ENCODE measurements around the gene TRIM36. TPM values are rescaled to one million over a fixed set of nuclear protein-coding genes. Genes with fewer than 3 reads are reported as not detected.

The TRIM36 gene
- total and polyA plus RNA-seq, 5 donors from 2014 or later, result not detected

DNA sequence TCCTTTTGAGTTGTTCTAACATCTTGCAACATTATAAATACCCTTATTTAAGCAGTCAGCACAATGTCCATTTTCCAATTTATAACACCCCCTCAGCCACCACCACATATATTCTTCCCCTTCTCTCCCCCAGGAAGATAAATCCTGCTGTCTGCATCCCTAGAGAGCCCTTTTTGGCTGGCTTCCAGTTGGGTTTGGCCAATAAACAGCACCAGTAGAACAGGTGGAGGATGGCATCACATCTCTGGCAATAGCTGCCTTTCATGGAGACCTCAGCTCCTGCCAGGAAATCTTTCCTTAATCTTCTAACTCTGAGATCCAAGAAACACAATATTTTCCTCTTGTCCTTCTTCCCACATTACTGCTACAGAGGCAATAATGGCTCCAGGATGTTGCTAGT is 53.7 kb downstream of the TRIM36 start:
- H3K27ac Mint-ChIP-seq, result peak overlapping the region in 1 of 3 donors; percentile 45
- peaks cover 17% of the 10 kb centered on the region for H3K27me3 Mint-ChIP-seq
- Histone ChIP-seq H3K27me3 (ENCODE audit: control insufficient read depth, insufficient read depth, low read length) (peaks cover 4% of the 10 kb centered on the region), H3K27ac (ENCODE audit: insufficient read depth, low read length, poor library complexity, severe bottlenecking) (no peak overlapping the region), H3K9me3 (ENCODE audit: control insufficient read depth in 2 of 2, low read length in 2 of 2) (no peaks in the 10 kb centered on the region), H3K36me3 (ENCODE audit: control insufficient read depth, insufficient read depth, low read length) (no peaks in the 10 kb centered on the region), H3K4me3 (ENCODE audit: low read depth, low read length) (no peak overlapping the region), H3K4me1 (ENCODE audit: control insufficient read depth, insufficient read depth, low read length, poor library complexity, severe bottlenecking) (no peaks in the 10 kb centered on the region)
- H3K4me1 Mint-ChIP-seq, result no peaks in the 10 kb centered on the region
- no peak for ATAC-seq (ENCODE audit: low read depth in 2 of 2)
- H3K36me3 Mint-ChIP-seq, result no peaks in the 10 kb centered on the region
- peaks cover 0 to 12% (median 4%) of the 10 kb centered on the region in 7 donors for H3K9me3 Mint-ChIP-seq
- H3K4me3 Mint-ChIP-seq, result no peak overlapping the region
- no peak for DNase-seq

DNA sequence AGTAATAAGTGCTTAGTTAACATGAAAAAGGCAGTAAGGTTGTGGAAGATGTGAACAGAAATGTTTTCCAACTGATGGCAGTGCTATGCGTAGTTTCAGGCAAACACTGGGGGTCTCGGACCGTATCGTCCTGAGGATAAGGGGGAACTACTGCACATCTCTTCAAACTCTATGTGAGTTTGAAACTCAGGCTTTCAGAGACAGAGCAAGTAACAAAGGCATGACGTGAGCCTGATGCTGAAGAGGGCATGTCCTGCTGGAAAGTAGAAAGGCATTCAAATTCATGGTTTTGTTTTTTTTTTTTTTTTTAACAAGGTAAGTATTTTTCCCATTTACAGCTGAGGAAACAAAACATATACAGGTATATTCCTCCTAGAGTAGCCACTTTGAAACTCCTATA is 59.9 kb downstream of the TRIM36 start:
- Mint-ChIP-seq H3K36me3 (no peaks in the 10 kb centered on the region), H3K27me3 (peaks cover 32% of the 10 kb centered on the region), H3K4me1 (no peaks in the 10 kb centered on the region), H3K27ac (no peak overlapping the region), H3K4me3 (no peak overlapping the region), H3K9me3 (peaks cover 0 to 4% (median 0%) of the 10 kb centered on the region in 7 donors)
- Histone ChIP-seq H3K36me3 (ENCODE audit: control insufficient read depth, insufficient read depth, low read length) (no peaks in the 10 kb centered on the region), H3K27ac (ENCODE audit: insufficient read depth, low read length, poor library complexity, severe bottlenecking) (no peak overlapping the region), H3K4me1 (ENCODE audit: control insufficient read depth, insufficient read depth, low read length, poor library complexity, severe bottlenecking) (no peaks in the 10 kb centered on the region), H3K27me3 (ENCODE audit: control insufficient read depth, insufficient read depth, low read length) (peaks cover 9% of the 10 kb centered on the region), H3K4me3 (ENCODE audit: low read depth, low read length) (no peak overlapping the region), H3K9me3 (ENCODE audit: control insufficient read depth in 2 of 2, low read length in 2 of 2) (no peaks in the 10 kb centered on the region)
- DNase-seq (no peak), ATAC-seq (ENCODE audit: low read depth in 2 of 2) (no peak)

DNA sequence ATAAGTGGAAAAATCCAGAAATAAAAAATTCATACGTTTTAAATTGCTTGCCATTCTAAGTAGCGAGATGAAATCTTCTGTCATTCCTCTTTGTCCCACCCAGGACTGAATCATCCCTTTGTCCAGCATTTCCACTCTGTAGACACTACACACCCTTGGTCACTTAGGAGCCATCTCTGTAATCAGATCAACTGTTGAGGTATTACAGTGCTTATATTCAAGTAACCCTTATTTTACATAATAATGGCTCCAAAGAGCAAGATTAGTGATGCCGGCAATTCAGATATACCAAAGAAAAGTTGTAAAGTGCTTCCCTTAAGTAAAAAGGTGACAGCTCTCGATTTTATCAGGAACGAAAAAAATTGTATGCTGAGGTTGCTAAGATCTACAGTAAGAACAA is 60.4 kb downstream of the TRIM36 start:
- Mint-ChIP-seq H3K4me3 (no peak overlapping the region), H3K27ac (no peak overlapping the region), H3K27me3 (peaks cover 32% of the 10 kb centered on the region), H3K4me1 (no peaks in the 10 kb centered on the region), H3K36me3 (no peaks in the 10 kb centered on the region), H3K9me3 (peaks cover 0 to 4% (median 0%) of the 10 kb centered on the region in 7 donors)
- Histone ChIP-seq H3K27ac (ENCODE audit: insufficient read depth, low read length, poor library complexity, severe bottlenecking) (no peak overlapping the region), H3K4me1 (ENCODE audit: control insufficient read depth, insufficient read depth, low read length, poor library complexity, severe bottlenecking) (no peaks in the 10 kb centered on the region), H3K9me3 (ENCODE audit: control insufficient read depth in 2 of 2, low read length in 2 of 2) (no peaks in the 10 kb centered on the region), H3K4me3 (ENCODE audit: low read depth, low read length) (no peak overlapping the region), H3K27me3 (ENCODE audit: control insufficient read depth, insufficient read depth, low read length) (peaks cover 10% of the 10 kb centered on the region), H3K36me3 (ENCODE audit: control insufficient read depth, insufficient read depth, low read length) (no peaks in the 10 kb centered on the region)
- ATAC-seq (ENCODE audit: low read depth in 2 of 2) (no peak), DNase-seq (no peak)

DNA sequence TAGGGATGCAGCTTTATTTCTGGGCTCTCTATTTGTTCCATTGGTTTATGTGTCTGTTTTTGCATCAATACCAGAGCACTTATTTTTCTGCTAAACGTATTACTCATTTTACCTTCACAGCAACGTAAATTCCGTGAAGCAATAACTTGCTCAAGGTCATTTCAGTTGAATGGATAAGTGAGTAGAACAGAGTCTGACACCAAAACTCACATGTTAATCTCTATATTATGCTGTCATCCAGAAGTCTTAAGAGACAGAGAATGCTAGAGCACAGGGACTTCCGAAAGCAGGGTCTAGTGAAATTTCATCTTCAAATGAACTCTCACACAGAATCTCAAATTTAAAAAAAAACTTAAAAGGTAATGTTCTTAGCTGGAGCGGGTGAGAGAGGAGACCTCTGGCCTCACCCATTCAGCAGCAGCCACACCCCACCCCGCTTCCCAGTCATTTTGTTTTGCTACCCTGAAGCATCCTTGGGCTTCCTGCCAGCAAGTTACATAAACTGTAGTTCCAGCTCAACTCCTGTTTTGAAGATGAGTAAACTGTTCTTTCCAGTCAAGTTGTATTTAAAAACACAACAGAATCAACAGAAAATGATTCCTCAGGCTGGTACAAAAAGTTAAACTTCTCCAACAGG is 69.3 kb downstream of the TRIM36 start:
- DNase-seq, result no peak
- Histone ChIP-seq H3K36me3 (ENCODE audit: control insufficient read depth, insufficient read depth, low read length) (no peaks in the 10 kb centered on the region), H3K4me3 (ENCODE audit: low read depth, low read length) (no peak overlapping the region), H3K9me3 (ENCODE audit: control insufficient read depth in 2 of 2, low read length in 2 of 2) (no peaks in the 10 kb centered on the region), H3K27ac (ENCODE audit: insufficient read depth, low read length, poor library complexity, severe bottlenecking) (no peak overlapping the region), H3K27me3 (ENCODE audit: control insufficient read depth, insufficient read depth, low read length) (peaks cover 8% of the 10 kb centered on the region), H3K4me1 (ENCODE audit: control insufficient read depth, insufficient read depth, low read length, poor library complexity, severe bottlenecking) (no peaks in the 10 kb centered on the region)
- Mint-ChIP-seq H3K4me3 (no peak overlapping the region), H3K4me1 (no peaks in the 10 kb centered on the region), H3K9me3 (no peaks in the 10 kb centered on the region), H3K36me3 (no peaks in the 10 kb centered on the region), H3K27ac (no peak overlapping the region), H3K27me3 (peaks cover 21% of the 10 kb centered on the region)
- ATAC-seq (ENCODE audit: low read depth in 2 of 2), result no peak

DNA sequence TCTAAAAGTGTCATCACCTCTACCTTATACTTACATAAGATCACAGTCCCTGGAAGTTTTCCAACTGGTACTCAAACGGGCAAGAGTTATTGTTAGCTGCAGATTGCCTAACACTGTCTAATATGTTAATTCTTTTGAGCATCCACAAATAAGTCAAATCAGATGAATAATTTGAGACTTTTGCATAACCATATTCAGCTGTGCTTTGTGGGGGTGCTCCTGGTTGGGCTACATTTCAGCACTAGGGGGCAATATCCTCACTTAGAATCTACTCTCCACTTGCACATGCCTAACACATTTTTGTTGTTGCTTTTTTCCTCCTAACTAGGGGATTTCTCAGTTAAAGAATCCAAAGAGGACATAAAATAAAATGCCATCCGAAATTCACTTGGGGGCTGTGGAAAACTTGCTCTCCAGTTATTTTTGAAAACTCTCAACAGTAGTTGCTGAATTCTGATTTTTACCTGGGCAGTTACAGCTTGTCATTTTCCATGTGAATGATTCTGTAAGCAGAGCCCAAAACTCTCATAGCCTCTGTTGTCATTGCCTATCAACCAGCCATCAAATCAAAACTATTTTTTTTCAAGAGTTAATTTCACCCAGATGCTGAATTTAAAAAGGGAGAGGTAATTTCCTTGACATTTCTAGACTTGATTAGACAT is 71.5 kb downstream of the TRIM36 start:
- no peaks in the 10 kb centered on the region for H3K36me3 ChIP-seq (ENCODE audit: control insufficient read depth, insufficient read depth, low read length)
- Mint-ChIP-seq H3K4me3 (no peak overlapping the region), H3K27ac (no peak overlapping the region), H3K9me3 (no peaks in the 10 kb centered on the region), H3K27me3 (peaks cover 26% of the 10 kb centered on the region), H3K36me3 (no peaks in the 10 kb centered on the region), H3K4me1 (no peaks in the 10 kb centered on the region)
- no peaks in the 10 kb centered on the region for H3K9me3 ChIP-seq (ENCODE audit: control insufficient read depth in 2 of 2, low read length in 2 of 2)
- DNase-seq (peak in 2 of 3 donors; percentile 26 to 47), ATAC-seq (ENCODE audit: low read depth in 2 of 2) (no peak)
- H3K4me3 ChIP-seq (ENCODE audit: low read depth, low read length), result no peak overlapping the region
- H3K4me1 ChIP-seq (ENCODE audit: control insufficient read depth, insufficient read depth, low read length, poor library complexity, severe bottlenecking), result no peaks in the 10 kb centered on the region
- no peak overlapping the region for H3K27ac ChIP-seq (ENCODE audit: insufficient read depth, low read length, poor library complexity, severe bottlenecking)
- H3K27me3 ChIP-seq (ENCODE audit: control insufficient read depth, insufficient read depth, low read length), result peaks cover 2% of the 10 kb centered on the region

DNA sequence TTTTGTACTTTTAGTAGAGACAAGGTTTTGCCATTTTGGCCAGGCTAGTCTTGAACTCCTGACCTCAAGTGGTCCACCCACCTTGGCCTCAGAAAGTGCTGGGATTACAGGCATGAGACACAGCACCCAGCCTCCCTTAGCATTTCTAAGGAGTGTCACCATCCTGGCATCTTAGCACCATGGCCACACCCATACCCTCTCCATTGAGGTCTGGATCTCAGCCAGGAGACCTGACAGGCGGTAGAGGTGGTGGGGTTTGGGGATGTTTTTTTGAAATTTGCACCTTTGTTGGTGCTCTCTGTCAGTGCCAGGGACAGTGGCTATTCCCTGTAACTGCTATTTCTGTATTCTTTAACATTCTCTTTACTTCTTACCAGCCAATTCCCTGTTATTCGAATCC is 72.5 kb downstream of the TRIM36 start:
- no peak for DNase-seq
- H3K4me1 Mint-ChIP-seq, result no peaks in the 10 kb centered on the region
- no peaks in the 10 kb centered on the region for H3K36me3 Mint-ChIP-seq
- Histone ChIP-seq H3K4me3 (ENCODE audit: low read depth, low read length) (no peak overlapping the region), H3K27me3 (ENCODE audit: control insufficient read depth, insufficient read depth, low read length) (peaks cover 2% of the 10 kb centered on the region), H3K27ac (ENCODE audit: insufficient read depth, low read length, poor library complexity, severe bottlenecking) (no peak overlapping the region), H3K9me3 (ENCODE audit: control insufficient read depth in 2 of 2, low read length in 2 of 2) (no peaks in the 10 kb centered on the region), H3K36me3 (ENCODE audit: control insufficient read depth, insufficient read depth, low read length) (no peaks in the 10 kb centered on the region), H3K4me1 (ENCODE audit: control insufficient read depth, insufficient read depth, low read length, poor library complexity, severe bottlenecking) (no peaks in the 10 kb centered on the region)
- H3K4me3 Mint-ChIP-seq, result no peak overlapping the region
- H3K27me3 Mint-ChIP-seq, result peaks cover 23% of the 10 kb centered on the region
- peak overlapping the region in 1 of 3 donors; percentile 27 for H3K27ac Mint-ChIP-seq
- no peaks in the 10 kb centered on the region for H3K9me3 Mint-ChIP-seq
- ATAC-seq (ENCODE audit: low read depth in 2 of 2), result no peak

DNA sequence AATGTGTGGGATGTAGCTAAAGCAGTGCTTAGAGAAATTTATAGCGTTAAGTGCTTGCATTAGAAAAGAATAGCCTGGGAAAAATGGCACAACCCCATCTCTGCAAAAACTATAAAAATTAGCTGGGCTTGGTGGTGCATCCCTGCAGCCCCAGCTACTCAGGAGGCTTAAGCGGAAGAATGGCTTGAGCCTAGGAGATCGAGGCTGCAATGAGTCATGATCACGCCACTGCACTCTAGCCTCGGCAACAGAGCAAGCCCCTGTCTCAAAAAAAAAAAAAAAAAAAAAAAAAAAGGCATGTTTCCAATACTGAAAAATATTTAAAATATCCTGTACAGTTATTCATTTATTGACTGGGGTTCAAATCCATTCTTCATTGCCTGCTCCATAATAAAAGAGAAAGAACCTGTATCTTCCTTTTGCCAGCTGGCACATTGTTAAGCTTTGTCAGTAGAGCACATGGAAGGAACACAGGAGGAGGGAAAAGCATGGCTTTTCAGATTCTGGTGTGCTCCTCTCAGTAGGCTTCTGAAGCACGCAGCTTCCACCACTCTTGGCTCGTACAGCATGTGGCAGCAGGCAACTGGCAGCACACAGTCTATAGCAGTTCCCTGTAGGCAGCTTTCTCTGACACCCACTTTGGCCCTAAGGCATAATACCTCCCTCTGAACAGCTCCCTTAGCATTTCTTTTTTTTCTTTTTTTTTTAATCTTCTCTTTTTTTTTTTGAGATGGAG is 73.5 kb downstream of the TRIM36 start:
- Histone ChIP-seq H3K27ac (ENCODE audit: insufficient read depth, low read length, poor library complexity, severe bottlenecking) (no peak overlapping the region), H3K4me3 (ENCODE audit: low read depth, low read length) (no peak overlapping the region), H3K36me3 (ENCODE audit: control insufficient read depth, insufficient read depth, low read length) (no peaks in the 10 kb centered on the region), H3K27me3 (ENCODE audit: control insufficient read depth, insufficient read depth, low read length) (peaks cover 2% of the 10 kb centered on the region), H3K9me3 (ENCODE audit: control insufficient read depth in 2 of 2, low read length in 2 of 2) (no peaks in the 10 kb centered on the region), H3K4me1 (ENCODE audit: control insufficient read depth, insufficient read depth, low read length, poor library complexity, severe bottlenecking) (no peaks in the 10 kb centered on the region)
- no peak overlapping the region for H3K4me3 Mint-ChIP-seq
- H3K9me3 Mint-ChIP-seq, result no peaks in the 10 kb centered on the region
- no peak for DNase-seq
- no peaks in the 10 kb centered on the region for H3K36me3 Mint-ChIP-seq
- H3K27ac Mint-ChIP-seq, result no peak overlapping the region
- H3K27me3 Mint-ChIP-seq, result peaks cover 23% of the 10 kb centered on the region
- no peak for ATAC-seq (ENCODE audit: low read depth in 2 of 2)
- H3K4me1 Mint-ChIP-seq, result no peaks in the 10 kb centered on the region
